Caki2 (cell line): Measurements from ENCODE around the gene GPR183. TPM values are rescaled to one million over a fixed set of nuclear protein-coding genes. Genes with fewer than 3 reads are reported as not detected.

Experiments
- DNase-seq: peaks from one replicate; pipeline ENCODE4 v3.0.0-alpha.2; 2015; ENCODE audit warnings: low read depth
- in situ Hi-C: cut with HindIII; loops from 2 replicates; pipeline ENCODE4 v1.10.0; 2016; ENCODE audit warnings: low sequenced_read_pairs, low pct_unique_long_range_greater_than_20kb, mixed read lengths
- total RNA-seq: library from RNA; depleted of rRNA; stranded (reverse); fragments of >200 nt; shearing (Covaris generic); gene quantifications from 2 replicates; pipeline ENCODE4 v1.2.3, GENCODE V29; 2014; ENCODE audit warnings: low replicate concordance

Gene GPR183
- total RNA-seq, 1 experiment from 2014 or later = not detected

- DNase-seq = no peak
- in situ Hi-C loops = no loop called here
These were observed 34.9 kb upstream of the GPR183 start for GRCh38 chr13:99341969-99342722.

- in situ Hi-C loops = no loop called here
- DNase-seq = no peak
These were observed 33.4 kb upstream of the GPR183 start for GRCh38 chr13:99340638-99341037.

- no peak for DNase-seq
- in situ Hi-C loops = no loop called here
These were observed 32.7 kb upstream of the GPR183 start for GRCh38 chr13:99339736-99340397.

- DNase-seq = no peak
- in situ Hi-C loops = no loop called here
These were observed 32.1 kb upstream of the GPR183 start for GRCh38 chr13:99339230-99339721.

- no peak for DNase-seq
- in situ Hi-C loops = no loop called here
These were observed 28.4 kb upstream of the GPR183 start for GRCh38 chr13:99335603-99336002.

DNA sequence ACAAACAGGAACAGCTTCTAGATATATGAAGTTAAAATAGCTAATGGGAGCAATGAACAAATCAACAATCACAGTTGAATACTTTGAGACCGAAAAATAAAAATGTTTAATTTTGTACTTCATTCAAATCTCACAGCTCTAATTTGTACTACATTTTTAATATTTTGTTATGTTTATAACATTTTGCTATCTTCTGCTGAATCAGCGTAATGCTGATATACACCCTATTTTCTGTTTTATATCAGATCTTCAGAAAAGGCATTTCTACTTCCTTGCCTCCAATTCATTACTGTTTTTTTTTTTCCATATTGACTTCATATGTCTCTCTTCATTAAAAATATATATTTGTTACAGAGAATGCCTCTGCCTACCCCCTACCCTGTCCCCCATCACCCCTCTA is 27.9 kb upstream of the GPR183 start:
- DNase-seq = no peak
- in situ Hi-C loops = no loop called here

- DNase-seq = no peak
- in situ Hi-C loops = no loop called here
These were observed 27.0 kb upstream of the GPR183 start for GRCh38 chr13:99334221-99334620.

DNA sequence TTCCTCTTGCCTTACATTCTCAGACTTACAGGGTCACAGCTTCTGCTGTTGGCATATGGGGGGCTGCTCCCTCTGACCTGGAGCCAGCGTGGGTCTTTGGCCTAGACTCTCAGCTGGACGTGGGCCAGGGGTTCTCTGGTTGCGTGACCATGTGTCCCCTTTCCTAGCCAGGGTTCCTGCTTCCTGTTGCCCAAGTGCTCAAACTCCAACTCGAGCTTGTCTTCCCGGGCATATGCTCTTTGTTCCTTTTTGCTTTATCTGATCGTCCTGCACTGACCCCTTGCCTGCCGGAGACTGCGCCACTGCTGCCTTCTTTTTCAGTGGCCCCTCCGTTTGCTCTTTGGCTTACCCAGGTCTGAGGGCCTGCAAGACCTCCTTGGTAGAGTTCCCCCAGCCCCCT is 25.3 kb upstream of the GPR183 start:
- in situ Hi-C loops = no loop called here
- DNase-seq = no peak

GRCh38 chr13:99331881-99332293 is 24.7 kb upstream of the GPR183 start:
- in situ Hi-C loops = no loop called here
- no peak for DNase-seq

GRCh38 chr13:99330942-99331341 is 23.7 kb upstream of the GPR183 start:
- DNase-seq = no peak
- in situ Hi-C loops = no loop called here

DNA sequence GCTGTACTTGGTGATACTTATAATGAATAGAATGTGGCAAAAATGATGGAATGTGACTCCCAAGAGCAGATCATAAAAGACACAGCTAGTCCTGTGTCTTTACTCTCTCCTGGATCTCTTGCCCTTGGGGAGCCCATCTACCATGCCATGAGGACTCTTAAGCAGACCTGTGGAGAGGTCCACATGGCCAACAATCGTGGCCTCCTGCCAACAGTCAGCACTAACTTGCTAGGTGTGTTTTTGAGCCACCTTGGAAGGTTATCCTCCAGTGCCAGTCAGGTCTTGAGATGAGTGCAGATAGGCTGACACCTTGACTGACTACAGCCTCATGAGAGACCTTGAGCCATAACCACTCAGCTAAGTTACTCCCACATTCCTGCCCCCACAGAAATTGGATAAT is 22.3 kb upstream of the GPR183 start:
- in situ Hi-C loops = no loop called here
- DNase-seq = no peak

DNA sequence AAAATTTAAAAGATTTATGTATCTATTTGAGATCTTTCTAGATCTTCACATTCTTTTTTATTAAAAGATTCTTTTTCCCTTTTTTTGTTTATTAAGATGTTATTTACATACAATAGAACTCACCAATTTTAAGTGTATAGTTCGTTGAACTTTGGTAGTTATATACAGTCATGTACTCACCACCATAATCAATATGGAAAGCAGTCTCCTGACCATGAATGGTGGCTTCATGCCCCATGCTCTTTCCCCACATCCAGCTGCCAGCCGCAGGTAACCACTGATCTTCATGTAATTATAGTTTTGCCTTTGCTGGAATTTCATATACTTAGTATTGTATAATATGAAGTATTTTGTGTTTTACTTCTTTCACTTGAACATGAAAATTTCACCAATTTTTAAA is 20.6 kb upstream of the GPR183 start:
- no peak for DNase-seq
- in situ Hi-C loops = no loop called here

GRCh38 chr13:99327126-99327525 is 19.9 kb upstream of the GPR183 start:
- no peak for DNase-seq
- in situ Hi-C loops = no loop called here

DNA sequence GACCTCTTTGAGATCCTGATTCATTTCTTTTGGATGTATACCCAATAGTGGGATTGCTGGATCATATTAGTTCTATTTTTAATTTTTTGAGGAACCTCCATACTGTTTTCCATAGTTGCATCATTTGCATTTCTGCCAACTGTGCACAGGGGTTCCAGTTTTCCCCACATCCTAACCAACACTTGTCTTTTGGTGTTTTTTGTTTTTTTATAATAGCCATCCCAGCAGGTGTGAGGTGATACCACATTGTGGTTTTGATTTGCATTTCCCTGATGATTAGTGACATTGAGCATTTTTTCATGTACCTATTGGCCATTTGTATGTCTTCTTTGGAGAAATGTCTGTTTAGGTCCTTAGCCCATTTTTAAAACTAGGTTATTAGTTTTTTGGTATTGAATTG is 18.8 kb upstream of the GPR183 start:
- DNase-seq = no peak
- in situ Hi-C loops = no loop called here

- in situ Hi-C loops = no loop called here
- DNase-seq = no peak
These were observed 16.3 kb upstream of the GPR183 start for GRCh38 chr13:99323488-99323887.

DNA sequence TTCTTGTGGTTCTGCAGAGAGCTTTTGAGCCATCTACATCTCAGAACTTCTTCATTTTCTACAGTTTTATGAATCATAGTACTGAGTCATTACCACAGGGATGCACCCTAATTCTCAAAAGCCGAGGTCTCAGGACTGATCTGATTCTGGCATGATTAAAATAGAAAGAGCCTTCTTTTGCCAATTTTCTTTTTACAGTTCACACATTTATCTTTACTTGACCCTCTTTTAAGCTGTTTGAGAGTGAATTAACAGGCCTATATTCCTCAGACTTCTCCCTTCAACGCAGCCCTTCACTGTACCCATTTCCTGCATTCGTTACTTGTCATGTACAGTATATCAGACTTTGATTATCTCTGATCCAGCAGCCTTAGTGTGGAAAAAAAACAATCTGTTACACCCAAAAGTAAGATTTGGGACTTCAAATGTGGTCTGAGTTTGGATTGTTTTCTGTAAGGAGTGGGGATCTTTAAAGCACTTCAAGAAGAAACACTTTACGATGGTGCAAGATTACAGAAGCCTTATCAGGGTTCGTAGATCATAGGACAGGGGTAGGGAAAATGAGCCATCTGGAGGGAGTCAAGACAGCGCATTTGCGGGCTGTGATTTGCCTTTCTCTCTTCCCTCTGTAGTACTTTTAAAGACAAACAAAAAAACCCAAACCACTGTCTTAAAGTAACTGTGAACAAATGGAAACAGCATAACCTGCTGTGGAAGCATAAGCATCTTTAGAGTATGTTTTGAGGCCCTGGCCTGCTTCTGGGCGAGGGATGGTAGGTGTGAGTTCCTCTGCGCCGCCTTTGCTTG is 15.3 kb upstream of the GPR183 start:
- in situ Hi-C loops = no loop called here
- no peak for DNase-seq

- in situ Hi-C loops = no loop called here
- DNase-seq = no peak
These were observed 14.5 kb upstream of the GPR183 start for GRCh38 chr13:99321709-99322108.

GRCh38 chr13:99320693-99321481 is 13.7 kb upstream of the GPR183 start:
- in situ Hi-C loops = no loop called here
- peak; percentile 53 for DNase-seq
